ENCODE measurements around the gene PYY. TPM values are rescaled to one million over a fixed set of nuclear protein-coding genes. Genes with fewer than 3 reads are reported as not detected.
A peak's percentile ranks its signal among the peaks of the same experiment; 100 is the strongest.
"Not testable (repeated sequence)": the region's sequence is repeated elsewhere in the genome, so short reads cannot be mapped to it uniquely, and the experiment has no call there.

PYY gene
- total RNA-seq, 2 donors from 2014 or later = not detected

DNA sequence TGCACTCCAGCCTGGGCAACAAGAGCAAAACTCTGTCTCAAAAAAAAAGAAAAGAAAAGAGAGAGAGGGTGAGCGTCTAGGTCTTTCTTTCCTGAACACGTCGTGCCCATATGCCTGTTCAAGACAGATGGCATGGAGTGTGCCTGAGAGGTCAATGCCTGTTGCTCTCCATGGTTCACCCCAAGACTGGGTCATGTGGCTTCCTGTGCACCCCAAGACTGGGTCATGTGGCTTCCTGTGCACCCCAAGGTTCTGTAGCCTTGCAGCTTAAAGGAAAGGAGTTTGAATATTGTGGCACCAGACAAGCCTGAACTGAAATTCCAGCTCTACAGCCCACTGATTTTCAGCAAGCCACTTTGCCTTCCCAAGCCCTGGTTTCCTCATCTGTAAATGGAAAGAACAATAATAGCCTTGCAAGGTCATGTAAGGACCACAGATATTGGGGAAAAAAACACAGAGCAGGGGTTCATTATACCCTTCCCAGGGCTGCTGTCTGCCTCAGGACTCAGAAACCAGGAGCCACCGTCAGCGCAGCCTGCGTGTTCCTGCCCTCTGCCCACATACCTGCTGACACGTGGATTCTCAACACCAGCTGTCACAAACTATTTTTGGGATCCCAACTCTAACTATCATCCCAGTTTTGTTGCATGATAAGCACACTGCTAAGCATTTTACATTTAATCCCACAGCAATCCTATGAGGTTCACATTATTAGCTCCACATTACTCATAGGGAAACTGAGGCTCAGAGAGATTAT lies 32.7 kb upstream of the PYY start:
- DNase-seq (ENCODE audit: low spot score) = no peak
- Mint-ChIP-seq H3K4me3 (no peak overlapping the region), H3K36me3 (no peaks in the 10 kb centered on the region), H3K9me3 (no peaks in the 10 kb centered on the region), H3K27ac (no peak overlapping the region), H3K4me1 (ENCODE audit: low read depth in 2 of 2) (no peaks in the 10 kb centered on the region), H3K27me3 (peaks cover 27 to 46% of the 10 kb centered on the region in 2 donors)
- no peak for ATAC-seq

DNA sequence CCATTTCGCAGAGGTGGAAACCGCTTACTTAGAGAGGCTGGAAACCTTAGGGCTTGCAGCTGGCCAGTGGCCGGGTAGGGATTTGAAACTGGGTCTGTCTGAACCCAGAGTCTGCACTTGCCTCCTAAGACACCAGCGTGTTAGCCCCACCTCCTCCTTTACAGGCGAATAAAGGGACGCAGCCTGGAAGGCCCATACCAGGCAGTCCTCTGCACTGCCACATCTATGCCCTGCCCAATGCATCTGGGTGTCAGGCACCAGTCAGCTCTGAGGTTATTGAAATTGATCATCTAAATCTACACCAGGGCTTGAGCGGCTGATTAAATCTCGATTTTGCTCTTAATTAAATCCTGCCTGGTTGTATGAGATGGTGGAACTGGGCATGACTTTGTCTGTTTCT lies 30.8 kb upstream of the PYY start:
- no peak overlapping the region for H3K4me3 Mint-ChIP-seq
- ATAC-seq (no peak), DNase-seq (ENCODE audit: low spot score) (no peak)
- H3K36me3 Mint-ChIP-seq = no peaks in the 10 kb centered on the region
- H3K27ac Mint-ChIP-seq = no peak overlapping the region
- H3K9me3 Mint-ChIP-seq = no peaks in the 10 kb centered on the region
- no peaks in the 10 kb centered on the region for H3K4me1 Mint-ChIP-seq (ENCODE audit: low read depth in 2 of 2)
- H3K27me3 Mint-ChIP-seq = peaks cover 31 to 54% of the 10 kb centered on the region in 2 donors

DNA sequence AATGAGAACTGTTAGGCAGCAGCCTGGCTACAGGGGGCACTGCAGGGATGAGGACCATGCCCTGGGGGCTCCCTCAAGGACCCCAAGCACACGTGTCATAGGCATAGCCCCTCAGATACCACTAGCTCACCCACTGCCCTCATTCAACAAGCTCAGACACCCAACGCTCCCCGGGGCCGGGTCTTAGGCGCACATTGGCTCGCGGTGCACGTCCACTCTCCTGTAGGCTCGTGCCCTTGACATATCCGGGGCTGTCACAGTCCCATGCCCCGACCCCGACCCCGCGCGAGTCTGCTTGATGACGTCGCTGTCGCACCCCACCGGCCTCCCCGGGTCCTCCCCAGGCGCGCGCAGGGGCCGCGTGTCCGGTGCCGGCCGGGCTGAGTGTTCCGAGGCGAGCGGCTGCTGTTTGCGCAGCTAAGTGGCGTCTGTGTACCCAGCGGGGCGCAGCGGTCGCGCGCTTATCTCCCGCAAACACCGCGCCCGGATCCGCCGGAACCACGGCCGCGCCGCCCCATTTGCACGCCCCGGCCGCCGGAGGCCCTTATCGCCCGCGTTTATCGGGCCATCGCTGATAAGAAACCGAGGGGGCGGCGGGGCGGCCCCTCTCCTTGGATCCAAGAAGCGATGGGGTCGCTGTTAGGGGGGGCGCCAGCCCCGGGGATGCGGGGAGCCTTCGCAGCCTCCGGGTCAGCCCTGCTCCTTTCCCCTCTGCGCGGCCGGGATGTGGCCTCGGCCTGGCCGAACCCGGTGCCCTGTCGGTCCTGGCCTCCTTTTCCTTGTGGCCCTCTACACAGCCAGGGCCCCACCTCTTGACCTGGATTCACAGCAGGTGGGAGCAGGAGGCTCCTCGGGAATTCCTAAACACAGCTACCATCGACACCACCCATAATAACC lies 30.0 kb upstream of the PYY start:
- no peak for DNase-seq (ENCODE audit: low spot score)
- H3K4me3 Mint-ChIP-seq = no peak overlapping the region

DNA sequence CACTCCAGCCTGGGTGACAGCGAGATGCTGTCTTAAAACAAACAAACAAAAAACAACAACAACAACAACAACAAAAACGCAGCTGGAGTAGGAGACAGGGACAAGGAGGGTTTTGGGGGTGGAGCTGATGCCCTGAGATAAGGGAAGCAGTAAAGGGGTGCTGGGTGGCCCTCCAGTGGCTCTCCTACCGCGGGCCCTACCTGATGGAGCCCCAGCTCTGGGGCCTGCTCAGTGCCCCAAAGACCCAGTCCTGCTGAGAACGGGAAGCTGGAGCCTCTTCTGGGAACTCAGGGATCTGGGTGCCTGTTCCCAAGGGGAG lies 29.4 kb upstream of the PYY start:
- ATAC-seq (no peak), DNase-seq (ENCODE audit: low spot score) (no peak)
- Mint-ChIP-seq H3K27me3 (peaks cover 31 to 53% of the 10 kb centered on the region in 2 donors), H3K4me1 (ENCODE audit: low read depth in 2 of 2) (no peaks in the 10 kb centered on the region), H3K9me3 (no peaks in the 10 kb centered on the region), H3K27ac (no peak overlapping the region), H3K4me3 (no peak overlapping the region), H3K36me3 (no peaks in the 10 kb centered on the region)

More for the DNA sequence above, 30.0 kb upstream of the PYY start:
- no peaks in the 10 kb centered on the region for H3K36me3 Mint-ChIP-seq
- no peaks in the 10 kb centered on the region for H3K9me3 Mint-ChIP-seq
- H3K27me3 Mint-ChIP-seq = peaks cover 28 to 54% of the 10 kb centered on the region in 2 donors
- H3K4me1 Mint-ChIP-seq (ENCODE audit: low read depth in 2 of 2) = no peaks in the 10 kb centered on the region
- ATAC-seq = peak; percentile 32 to 34
- H3K27ac Mint-ChIP-seq = no peak overlapping the region

DNA sequence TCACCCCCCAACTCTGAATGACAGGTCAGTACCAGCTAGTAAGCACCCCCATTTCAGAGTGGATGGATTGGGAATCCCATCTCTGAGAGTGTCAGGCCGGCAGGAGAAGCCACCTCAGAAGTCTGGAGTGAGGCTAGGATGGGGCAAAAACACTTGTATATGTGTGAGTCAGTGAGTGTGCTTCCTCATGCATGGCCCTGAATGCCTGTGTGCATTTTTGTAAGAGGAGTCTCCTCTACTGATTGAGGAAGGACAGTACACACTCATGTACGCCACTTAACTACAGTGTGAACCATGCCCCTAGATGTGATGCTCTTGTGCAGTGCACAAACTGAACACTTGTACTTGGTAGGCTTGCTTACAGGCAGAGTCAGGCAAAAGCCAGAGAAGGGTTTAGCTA lies 28.4 kb upstream of the PYY start:
- Mint-ChIP-seq H3K27me3 (peaks cover 30 to 49% of the 10 kb centered on the region in 2 donors), H3K4me3 (no peak overlapping the region), H3K36me3 (no peaks in the 10 kb centered on the region), H3K27ac (no peak overlapping the region), H3K4me1 (ENCODE audit: low read depth in 2 of 2) (no peaks in the 10 kb centered on the region), H3K9me3 (no peaks in the 10 kb centered on the region)
- DNase-seq (ENCODE audit: low spot score) = no peak
- no peak for ATAC-seq

DNA sequence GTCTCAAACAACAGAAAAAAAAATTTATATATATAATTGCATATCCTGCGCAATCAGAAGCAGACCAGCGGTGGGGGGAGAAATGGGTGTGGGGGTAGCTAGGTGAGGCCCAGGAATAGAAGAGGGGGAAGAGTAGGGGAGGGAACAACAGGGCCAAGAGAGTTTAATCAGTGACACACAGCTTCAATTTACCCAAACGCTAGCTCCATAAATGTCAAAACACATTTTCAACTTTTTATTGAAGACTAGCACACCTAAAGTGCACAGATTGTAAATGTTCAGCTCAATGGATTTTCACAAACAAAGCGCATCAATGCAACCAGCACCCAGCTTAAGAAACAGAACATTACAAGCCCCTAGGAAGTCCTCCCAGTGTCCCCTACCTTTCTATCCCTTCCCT lies 25.9 kb upstream of the PYY start:
- no peaks in the 10 kb centered on the region for H3K36me3 Mint-ChIP-seq
- peaks cover 23 to 37% of the 10 kb centered on the region in 2 donors for H3K27me3 Mint-ChIP-seq
- no peaks in the 10 kb centered on the region for H3K4me1 Mint-ChIP-seq (ENCODE audit: low read depth in 2 of 2)
- ATAC-seq (no peak), DNase-seq (ENCODE audit: low spot score) (no peak)
- H3K4me3 Mint-ChIP-seq = no peak overlapping the region
- no peak overlapping the region for H3K27ac Mint-ChIP-seq
- H3K9me3 Mint-ChIP-seq = no peaks in the 10 kb centered on the region

DNA sequence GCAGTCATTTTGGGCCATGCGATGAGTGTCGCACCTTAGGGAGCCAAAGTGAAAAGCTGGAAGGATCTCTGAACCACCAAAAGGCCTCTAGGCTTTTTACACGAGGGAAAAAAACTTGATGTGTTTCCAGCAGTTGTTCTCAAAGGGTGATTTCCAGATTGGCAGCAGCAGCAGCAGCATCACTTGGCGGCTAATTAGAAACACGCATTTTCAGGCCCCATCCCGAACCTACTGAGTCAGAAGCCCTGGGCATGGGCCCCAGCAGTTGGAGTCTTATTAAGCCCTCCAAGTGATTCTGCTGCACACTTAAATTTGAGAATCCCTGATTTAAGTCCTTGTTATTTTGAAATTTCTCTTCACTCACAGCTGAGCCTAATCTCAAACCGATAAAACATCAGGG lies 25.3 kb upstream of the PYY start:
- ATAC-seq (no peak), DNase-seq (ENCODE audit: low spot score) (no peak)
- H3K27ac Mint-ChIP-seq = no peak overlapping the region
- H3K27me3 Mint-ChIP-seq = peaks cover 21 to 37% of the 10 kb centered on the region in 2 donors
- no peaks in the 10 kb centered on the region for H3K36me3 Mint-ChIP-seq
- H3K9me3 Mint-ChIP-seq = no peaks in the 10 kb centered on the region
- no peak overlapping the region for H3K4me3 Mint-ChIP-seq
- no peaks in the 10 kb centered on the region for H3K4me1 Mint-ChIP-seq (ENCODE audit: low read depth in 2 of 2)

DNA sequence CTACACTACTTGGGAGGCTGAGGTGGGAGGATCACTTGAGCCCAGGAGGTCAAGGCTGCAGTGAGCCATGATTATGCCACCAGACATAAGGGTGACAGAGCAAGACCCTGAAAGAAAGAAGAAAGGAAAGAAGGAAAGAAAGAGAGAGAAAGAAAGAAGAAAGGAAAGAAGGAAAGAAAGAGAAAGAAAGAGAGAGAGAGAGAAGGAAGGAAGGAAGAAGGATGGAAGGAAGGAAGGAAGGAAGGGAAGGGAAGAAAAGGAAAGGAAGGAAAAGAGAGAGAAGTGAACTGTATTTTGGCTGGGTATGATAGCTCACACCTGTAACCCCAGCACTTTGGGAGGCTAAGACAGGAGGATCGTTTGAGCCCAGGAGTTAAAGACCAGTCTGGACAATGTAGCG lies 24.3 kb upstream of the PYY start:
- Mint-ChIP-seq H3K9me3 (no peaks in the 10 kb centered on the region), H3K36me3 (no peaks in the 10 kb centered on the region), H3K27me3 (peaks cover 21 to 35% of the 10 kb centered on the region in 2 donors), H3K27ac (no peak overlapping the region), H3K4me1 (ENCODE audit: low read depth in 2 of 2) (no peaks in the 10 kb centered on the region), H3K4me3 (no peak overlapping the region)
- ATAC-seq (no peak), DNase-seq (ENCODE audit: low spot score) (no peak)

DNA sequence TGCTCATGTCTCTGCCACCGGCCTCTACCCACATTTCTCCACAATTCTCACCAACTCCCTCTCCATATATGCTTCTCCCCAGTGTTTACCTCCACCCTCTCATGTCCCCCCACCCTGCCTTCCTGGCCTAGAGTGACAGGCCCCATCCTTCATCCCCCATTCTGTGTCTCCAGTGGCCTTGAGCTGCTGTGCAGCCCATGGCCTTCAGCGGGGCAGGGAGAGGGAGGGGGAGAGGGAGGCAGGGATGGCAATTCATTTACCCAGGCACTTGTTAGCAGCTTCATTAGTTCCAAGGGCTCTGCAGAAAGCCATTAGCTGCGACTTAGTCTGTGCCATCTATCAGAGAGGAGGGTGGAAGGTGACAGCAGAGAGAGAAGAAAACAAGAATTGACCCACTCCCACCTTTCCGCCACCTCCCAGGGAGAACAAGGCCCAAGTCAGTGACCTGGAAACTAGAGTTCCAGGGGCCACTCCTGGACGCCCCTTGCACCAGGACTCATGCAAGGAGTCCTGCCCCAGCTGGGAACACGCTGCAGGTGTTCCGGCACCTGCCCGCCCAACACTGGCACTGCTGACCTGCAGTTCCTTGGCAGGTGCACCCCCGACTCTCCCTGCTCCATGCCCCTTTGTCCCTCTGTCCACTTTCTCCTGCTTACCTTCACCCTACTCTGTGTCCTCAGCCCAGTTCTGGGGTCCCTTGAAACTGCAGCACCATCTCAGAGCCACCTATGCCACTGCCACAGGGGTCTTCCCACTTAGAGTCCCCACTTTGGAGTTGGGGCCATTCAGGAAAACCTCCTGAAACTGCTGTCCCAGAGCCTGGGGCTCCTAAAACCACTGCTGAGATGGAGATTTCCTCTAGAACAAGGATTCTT lies 23.5 kb upstream of the PYY start:
- Mint-ChIP-seq H3K4me1 (ENCODE audit: low read depth in 2 of 2) (no peaks in the 10 kb centered on the region), H3K27me3 (peaks cover 15 to 26% of the 10 kb centered on the region in 2 donors), H3K27ac (no peak overlapping the region), H3K9me3 (no peaks in the 10 kb centered on the region), H3K4me3 (no peak overlapping the region), H3K36me3 (no peaks in the 10 kb centered on the region)
- no peak for DNase-seq (ENCODE audit: low spot score)
- no peak for ATAC-seq

DNA sequence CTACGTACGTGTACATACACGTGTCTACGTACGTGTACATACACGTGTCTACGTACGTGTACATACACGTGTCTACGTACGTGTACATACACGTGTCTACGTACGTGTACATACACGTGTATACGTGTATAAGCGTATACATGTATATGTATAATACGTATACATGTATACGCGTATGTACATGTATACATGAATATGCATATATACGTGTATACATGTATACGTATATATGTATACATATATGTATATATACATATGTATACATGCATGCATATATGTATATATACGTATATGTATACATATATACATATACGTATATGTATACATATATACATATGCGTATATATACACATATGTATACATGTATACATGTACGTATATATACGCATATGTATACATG lies 22.2 kb upstream of the PYY start:
- Mint-ChIP-seq H3K4me1 (ENCODE audit: low read depth in 2 of 2) (no peaks in the 10 kb centered on the region), H3K4me3 (no peak overlapping the region), H3K9me3 (no peaks in the 10 kb centered on the region), H3K36me3 (no peaks in the 10 kb centered on the region), H3K27ac (no peak overlapping the region), H3K27me3 (peaks cover 6 to 22% of the 10 kb centered on the region in 2 donors)
- DNase-seq (ENCODE audit: low spot score) (no peak), ATAC-seq (no peak)

DNA sequence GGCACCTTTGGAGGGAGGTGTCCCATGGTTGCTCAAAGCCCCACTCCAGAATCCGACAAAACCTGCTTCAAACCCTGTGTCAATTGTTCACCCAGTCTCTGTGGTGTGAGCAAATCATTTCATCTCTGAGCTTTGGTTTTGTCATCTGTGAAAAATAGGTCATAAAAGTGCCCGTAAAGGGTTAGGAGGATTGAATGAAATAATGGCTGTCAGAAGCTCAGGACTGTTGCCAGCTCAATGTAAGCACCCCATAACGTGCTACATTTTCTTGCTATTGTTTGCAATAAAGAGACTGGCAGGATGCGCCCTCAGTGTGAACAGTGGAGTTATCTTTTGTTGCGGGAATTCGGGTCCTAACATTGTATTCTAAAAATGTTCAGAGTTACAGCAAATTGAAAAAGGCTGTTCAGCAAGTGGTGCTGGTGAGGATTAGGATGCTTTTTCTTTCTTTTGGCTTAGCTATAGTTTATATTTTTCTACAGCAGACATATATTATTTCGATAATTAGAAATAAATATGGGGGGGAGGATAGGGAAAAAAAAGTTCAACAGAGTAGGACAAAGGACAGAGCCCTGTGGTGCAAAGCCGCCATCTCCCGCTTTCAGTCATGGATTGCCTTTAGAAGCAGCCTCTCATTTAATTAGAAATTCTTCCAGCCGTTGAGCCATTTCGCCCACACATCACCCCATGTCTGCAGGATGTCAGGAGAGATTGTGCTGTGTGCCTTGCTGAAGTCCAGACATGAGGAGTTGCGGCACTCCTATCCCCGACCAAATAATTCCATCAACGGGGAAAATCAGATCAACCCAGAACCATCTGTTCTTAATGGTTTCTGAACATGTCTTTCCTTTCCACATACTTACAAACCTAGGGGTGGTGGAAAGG lies 20.9 kb upstream of the PYY start:
- ATAC-seq = no peak

DNA sequence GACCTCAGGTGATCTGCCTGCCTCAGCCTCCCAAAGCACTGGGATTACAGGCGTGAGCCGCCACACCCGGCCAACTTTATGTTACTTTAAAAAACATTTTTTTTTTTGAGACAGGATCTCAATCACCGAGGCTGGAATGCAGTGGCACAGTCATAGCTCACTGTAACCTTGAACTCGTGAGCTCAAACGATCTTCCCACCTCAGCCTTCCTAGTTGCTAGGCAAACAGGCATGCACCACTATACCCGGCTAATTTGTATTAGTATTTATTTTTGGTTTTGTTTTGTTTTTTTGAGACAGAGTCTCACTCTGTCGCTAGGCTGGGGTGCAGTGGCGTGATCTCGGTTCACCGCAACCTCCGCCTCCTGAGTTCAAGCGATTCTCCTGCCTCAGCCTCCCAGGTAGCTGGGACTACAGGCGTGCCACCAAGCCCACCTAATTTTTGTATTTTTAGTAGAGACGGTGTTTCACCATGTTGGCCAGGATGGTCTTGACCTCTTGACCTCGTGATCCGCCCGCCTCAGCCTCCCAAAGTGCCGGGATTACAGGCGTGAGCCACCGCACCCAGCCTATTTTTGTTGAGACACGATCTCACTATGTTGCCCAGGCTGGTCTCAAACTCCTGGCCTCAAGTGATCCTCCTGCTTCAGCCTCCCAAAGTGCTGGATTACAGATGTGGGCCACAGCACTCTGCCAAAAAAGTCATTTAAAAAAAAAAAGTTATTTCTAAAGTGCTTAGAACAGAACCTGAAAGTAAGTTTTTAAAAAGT lies 18.9 kb upstream of the PYY start:
- H3K27me3 Mint-ChIP-seq; H3K9me3 Mint-ChIP-seq; ATAC-seq; H3K36me3 Mint-ChIP-seq; DNase-seq (ENCODE audit: low spot score); H3K27ac Mint-ChIP-seq; H3K4me1 Mint-ChIP-seq (ENCODE audit: low read depth in 2 of 2); H3K4me3 Mint-ChIP-seq: not testable (repeated sequence)

More for the DNA sequence above, 20.9 kb upstream of the PYY start:
- H3K4me3 Mint-ChIP-seq = no peak overlapping the region
- H3K27ac Mint-ChIP-seq = no peak overlapping the region
- no peaks in the 10 kb centered on the region for H3K36me3 Mint-ChIP-seq
- DNase-seq (ENCODE audit: low spot score) = no peak
- H3K9me3 Mint-ChIP-seq = no peaks in the 10 kb centered on the region
- H3K4me1 Mint-ChIP-seq (ENCODE audit: low read depth in 2 of 2) = no peaks in the 10 kb centered on the region
- H3K27me3 Mint-ChIP-seq = peaks cover 6 to 18% of the 10 kb centered on the region in 2 donors

Data from natural killer cell treated with Interleukin-12 subunit alpha and Interleukin-12 subunit beta and Interleukin-15 and Interleukin-18, amount 100 ng/mL, for 72 hours (primary cell).